Lower lobe of right lung (tissue), 2 donors: ENCODE data around the gene MTA1. TPM values are rescaled to one million over a fixed set of nuclear protein-coding genes. Genes with fewer than 3 reads are reported as not detected.

ENCODE experiments used
- ATAC-seq, 2 donors: fragments of 200-7000 bp; cut with Tn5 transposase; one replicate each; pipeline ENCODE4 v1.9.1; 2020 to 2022; ENCODE audit warnings: mild to moderate bottlenecking in 2 of 2, moderate library complexity in 2 of 2
- DNase-seq: peaks from one replicate; pipeline ENCODE4 v3.0.0-alpha.2; 2020
- H3K27ac ChIP-seq: fragments of 200-600 bp; one replicate; pipeline ENCODE4 v1.8.0; 2022
- H3K27me3 ChIP-seq: fragments of 200-600 bp; one replicate; pipeline ENCODE4 v1.8.0; 2022; ENCODE audit warnings: low read depth
- H3K36me3 ChIP-seq: fragments of 200-600 bp; one replicate; pipeline ENCODE4 v1.8.0; 2022; ENCODE audit warnings: mild to moderate bottlenecking
- H3K4me1 ChIP-seq: fragments of 200-600 bp; one replicate; pipeline ENCODE4 v1.8.0; 2022
- H3K4me3 ChIP-seq: fragments of 200-600 bp; one replicate; pipeline ENCODE4 v1.8.0; 2022; ENCODE audit warnings: mild to moderate bottlenecking
- H3K9me3 ChIP-seq: fragments of 200-600 bp; one replicate; pipeline ENCODE4 v1.8.0; 2022
- intact Hi-C: fragments of 100-400 bp; cut with DNase I; formaldehyde crosslinking; loops from one replicate; pipeline ENCODE4 v1.11.0; 2022
- total RNA-seq: library from RNA; stranded (reverse); fragmentation: NEBNext Ultra II Directional; extraction: Animal tissue kit (Norgen Biotek cat#: 25700); gene quantifications from one replicate; pipeline ENCODE4 v1.2.1, GENCODE V29; 2021
- TF ChIP-seq, protein P1 (sequence below): fragments of 200-600 bp; IDR thresholded peaks from one replicate; pipeline ENCODE4 v1.8.0; 2022; ENCODE audit warnings: antibody characterized with exemption, mild to moderate bottlenecking
- donor health status: DM: no; HTN: yes; CAD: no; lungs with severe emphysema.

MTA1 gene
- total RNA-seq, 1 donor from 2014 or later, result 69.7 TPM

GRCh38 chr14:105409364-105409763, 10.3 kb upstream of the MTA1 start:
- Histone ChIP-seq H3K4me1 (peaks cover 11% of the 10 kb centered on the region), H3K27me3 (peaks cover 22% of the 10 kb centered on the region), H3K36me3 (no peaks in the 10 kb centered on the region), H3K4me3 (no peak overlapping the region), H3K9me3 (no peaks in the 10 kb centered on the region), H3K27ac (no peak overlapping the region)
- TF ChIP-seq, protein P1, sequence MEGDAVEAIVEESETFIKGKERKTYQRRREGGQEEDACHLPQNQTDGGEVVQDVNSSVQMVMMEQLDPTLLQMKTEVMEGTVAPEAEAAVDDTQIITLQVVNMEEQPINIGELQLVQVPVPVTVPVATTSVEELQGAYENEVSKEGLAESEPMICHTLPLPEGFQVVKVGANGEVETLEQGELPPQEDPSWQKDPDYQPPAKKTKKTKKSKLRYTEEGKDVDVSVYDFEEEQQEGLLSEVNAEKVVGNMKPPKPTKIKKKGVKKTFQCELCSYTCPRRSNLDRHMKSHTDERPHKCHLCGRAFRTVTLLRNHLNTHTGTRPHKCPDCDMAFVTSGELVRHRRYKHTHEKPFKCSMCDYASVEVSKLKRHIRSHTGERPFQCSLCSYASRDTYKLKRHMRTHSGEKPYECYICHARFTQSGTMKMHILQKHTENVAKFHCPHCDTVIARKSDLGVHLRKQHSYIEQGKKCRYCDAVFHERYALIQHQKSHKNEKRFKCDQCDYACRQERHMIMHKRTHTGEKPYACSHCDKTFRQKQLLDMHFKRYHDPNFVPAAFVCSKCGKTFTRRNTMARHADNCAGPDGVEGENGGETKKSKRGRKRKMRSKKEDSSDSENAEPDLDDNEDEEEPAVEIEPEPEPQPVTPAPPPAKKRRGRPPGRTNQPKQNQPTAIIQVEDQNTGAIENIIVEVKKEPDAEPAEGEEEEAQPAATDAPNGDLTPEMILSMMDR, result no peak
- intact Hi-C loops, result no loop called here
- DNase-seq (peak; percentile 45), ATAC-seq (no peak)

- Histone ChIP-seq H3K36me3 (no peaks in the 10 kb centered on the region), H3K4me1 (peaks cover 18% of the 10 kb centered on the region), H3K27ac (no peak overlapping the region), H3K9me3 (no peaks in the 10 kb centered on the region), H3K4me3 (peak overlapping the region; percentile 43), H3K27me3 (peaks cover 22% of the 10 kb centered on the region)
- TF ChIP-seq, protein P1, result no peak
- DNase-seq (no peak), ATAC-seq (no peak)
- intact Hi-C loops, result no loop called here
These were observed 9.0 kb upstream of the MTA1 start for GRCh38 chr14:105410642-105411016.

GRCh38 chr14:105411017-105411941, 8.3 kb upstream of the MTA1 start:
- intact Hi-C loops, result no loop called here
- DNase-seq (peak; percentile 62), ATAC-seq (peak; percentile 77 to 83)
- TF ChIP-seq, protein P1, result no peak
- Histone ChIP-seq H3K4me3 (peak overlapping the region; percentile 43), H3K27me3 (peaks cover 22% of the 10 kb centered on the region), H3K4me1 (peaks cover 18% of the 10 kb centered on the region), H3K36me3 (no peaks in the 10 kb centered on the region), H3K9me3 (no peaks in the 10 kb centered on the region), H3K27ac (no peak overlapping the region)

GRCh38 chr14:105411985-105412770, 7.4 kb upstream of the MTA1 start:
- intact Hi-C loops, result no loop called here

More at GRCh38 chr14:105411985-105412770, 7.4 kb upstream of the MTA1 start:
- no peaks in the 10 kb centered on the region for H3K9me3 ChIP-seq
- ATAC-seq, result no peak
- H3K27ac ChIP-seq, result no peak overlapping the region
- no peak overlapping the region for H3K4me3 ChIP-seq
- H3K36me3 ChIP-seq, result no peaks in the 10 kb centered on the region
- TF ChIP-seq, protein P1, result no peak
- peaks cover 22% of the 10 kb centered on the region for H3K27me3 ChIP-seq
- no peak for DNase-seq
- peaks cover 18% of the 10 kb centered on the region for H3K4me1 ChIP-seq
